IMR-90 (cell line): ENCODE measurements around the gene IP6K3. TPM values are rescaled to one million over a fixed set of nuclear protein-coding genes. Genes with fewer than 3 reads are reported as not detected.

Source experiments
- ATAC-seq: fragments of 200-7000 bp; cut with Tn5 transposase; 2 replicates; pipeline ENCODE4 v1.9.1; 2020; ENCODE audit warnings: low read depth, mild to moderate bottlenecking, moderate library complexity
- BruUV-seq: library from RNA; stranded (reverse); fragments of 400-500 nt; replicated peaks from 2 replicates; lab custom pipeline; 2021; lab: Mats Ljungman, UMichigan
- CTCF ChIA-PET: fragments of 300-600 bp; formaldehyde crosslinking; extraction: SDS; loops from one replicate; lab custom pipeline; 2021; ENCODE audit warnings: antibody characterized with exemption; lab: Yijun Ruan, JAX
- POLR2A ChIA-PET: fragments of 300-600 bp; sonication (Branson Sonifier 250); formaldehyde crosslinking; loops from one replicate; lab custom pipeline; 2022; ENCODE audit warnings: antibody characterized with exemption; ENCODE audit not compliant: unreplicated experiment; lab: Charles Lee
- DNase-seq: peaks from one replicate; pipeline ENCODE4 v3.0.0; 2013
- H2AFZ ChIP-seq: replicated peaks from 2 replicates; pipeline ENCODE3; 2013; ENCODE audit warnings: low read length, mild to moderate bottlenecking; ENCODE audit not compliant: poor library complexity
- H2AK5ac ChIP-seq: 2 replicates; pipeline ENCODE4 v1.6.1; 2013; ENCODE audit warnings: low read depth, low read length, inconsistent platforms
- H2AK9ac ChIP-seq: replicated peaks from 2 replicates; pipeline ENCODE3; 2013; ENCODE audit warnings: mild to moderate bottlenecking, low read depth, low read length, moderate library complexity; ENCODE audit not compliant: poor library complexity
- H2BK120ac ChIP-seq: 2 replicates; pipeline ENCODE4 v1.6.1; 2013; ENCODE audit warnings: low read depth, low read length, inconsistent platforms
- H2BK15ac ChIP-seq: 3 replicates; pipeline ENCODE4 v1.6.1; 2013; ENCODE audit warnings: low read depth, low read length, inconsistent platforms
- H2BK20ac ChIP-seq: 2 replicates; pipeline ENCODE4 v1.6.1; 2013; ENCODE audit warnings: low read depth, mild to moderate bottlenecking, inconsistent platforms, low read length, moderate library complexity
- H2BK5ac ChIP-seq: 2 replicates; pipeline ENCODE4 v1.6.1; 2013; ENCODE audit warnings: mild to moderate bottlenecking, low read depth, low read length, inconsistent platforms; ENCODE audit not compliant: poor library complexity, severe bottlenecking
- H3K14ac ChIP-seq: replicated peaks from 2 replicates; pipeline ENCODE4 v1.6.1; 2013; ENCODE audit warnings: low read depth, low read length, inconsistent platforms
- H3K18ac ChIP-seq: 2 replicates; pipeline ENCODE4 v1.6.1; 2013; ENCODE audit warnings: low read depth, low read length, control low read depth
- H3K23ac ChIP-seq: 2 replicates; pipeline ENCODE4 v1.6.1; 2013; ENCODE audit warnings: low read depth, low read length, inconsistent platforms
- H3K27ac ChIP-seq: 2 replicates; pipeline ENCODE4 v1.5.1; 2013; ENCODE audit warnings: mild to moderate bottlenecking, control low read depth, low read length; ENCODE audit not compliant: insufficient read depth
- H3K27me3 ChIP-seq: 2 replicates; pipeline ENCODE4 v1.6.1; 2013; ENCODE audit warnings: low read length; ENCODE audit not compliant: control insufficient read depth, insufficient read depth
- H3K36me3 ChIP-seq: 2 replicates; pipeline ENCODE4 v1.6.1; 2013; ENCODE audit warnings: low read length, mixed read lengths; ENCODE audit not compliant: control insufficient read depth, insufficient read depth
- H3K4ac ChIP-seq: 2 replicates; pipeline ENCODE4 v1.6.1; 2013; ENCODE audit warnings: low read depth, low read length, inconsistent platforms
- H3K4me1 ChIP-seq: 2 replicates; pipeline ENCODE4 v1.6.1; 2013; ENCODE audit warnings: low read length, mixed read lengths; ENCODE audit not compliant: control insufficient read depth, insufficient read depth
- H3K4me2 ChIP-seq: 2 replicates; pipeline ENCODE4 v1.6.1; 2013; ENCODE audit warnings: low read depth, mild to moderate bottlenecking, control low read depth, low read length, moderate library complexity
- H3K4me3 ChIP-seq: 2 replicates; pipeline ENCODE4 v1.5.1; 2013; ENCODE audit warnings: low read depth, mild to moderate bottlenecking, control low read depth, low read length, moderate library complexity; ENCODE audit not compliant: insufficient read depth
- H3K56ac ChIP-seq: 2 replicates; pipeline ENCODE4 v1.6.1; 2013; ENCODE audit warnings: low read length, inconsistent platforms; ENCODE audit not compliant: insufficient read depth; ENCODE audit errors: extremely low read depth
- H3K79me1 ChIP-seq, 2 experiments: 2 replicates each; pipeline ENCODE4 v1.6.1; 2013; ENCODE audit warnings: low read length in 2 of 2, inconsistent platforms in 1 of 2, low read depth in 1 of 2
- H3K9ac ChIP-seq: 2 replicates; pipeline ENCODE4 v1.6.1; 2013; ENCODE audit warnings: low read depth, low read length, control low read depth
- H3K9me1 ChIP-seq: 2 replicates; pipeline ENCODE4 v1.6.1; 2013; ENCODE audit warnings: low read length, inconsistent platforms; ENCODE audit not compliant: insufficient read depth
- H3K9me3 ChIP-seq: 2 replicates; pipeline ENCODE4 v1.6.1; 2013; ENCODE audit warnings: low read length; ENCODE audit not compliant: control insufficient read depth, insufficient read depth
- H4K20me1 ChIP-seq: 2 replicates; pipeline ENCODE4 v1.6.1; 2013; ENCODE audit warnings: low read length, inconsistent platforms; ENCODE audit not compliant: insufficient read depth
- H4K5ac ChIP-seq: 2 replicates; pipeline ENCODE4 v1.6.1; 2013; ENCODE audit warnings: mild to moderate bottlenecking, low read depth, low read length, control low read depth
- H4K8ac ChIP-seq, 2 experiments: 2 replicates each; pipeline ENCODE4 v1.6.1; 2013; ENCODE audit warnings: low read depth in 2 of 2, low read length in 2 of 2, control low read depth in 1 of 2, inconsistent platforms in 1 of 2
- H4K91ac ChIP-seq: 2 replicates; pipeline ENCODE4 v1.6.1; 2013; ENCODE audit warnings: low read depth, low read length, inconsistent platforms; ENCODE audit not compliant: insufficient read depth
- BHLHE40 ChIP-seq: fragments of 150-350 bp; IDR thresholded peaks from 2 replicates; pipeline ENCODE4 v1.6.1; 2016; ENCODE audit warnings: mild to moderate bottlenecking, low read depth, low read length
- CHD1 ChIP-seq: IDR thresholded peaks from 2 replicates; pipeline ENCODE4 v1.6.1; 2012; ENCODE audit warnings: low read depth, low read length, improper control_type of control experiment
- FOS ChIP-seq: fragments of 150-350 bp; IDR thresholded peaks from 2 replicates; pipeline ENCODE4 v1.6.1; 2016; ENCODE audit warnings: low read depth, low read length
- MAFK ChIP-seq: IDR thresholded peaks from 2 replicates; pipeline ENCODE4 v1.6.1; 2012; ENCODE audit warnings: low read depth, low read length, improper control_type of control experiment
- MAZ ChIP-seq: IDR thresholded peaks from 2 replicates; pipeline ENCODE4 v1.6.1; 2012; ENCODE audit warnings: low read depth, mild to moderate bottlenecking, low read length, improper control_type of control experiment, moderate library complexity, borderline replicate concordance
- NFE2L2 ChIP-seq: fragments of 150-350 bp; IDR thresholded peaks from 2 replicates; pipeline ENCODE4 v1.6.1; 2016; ENCODE audit warnings: low read depth, mild to moderate bottlenecking, low read length
- RAD21 ChIP-seq: IDR thresholded peaks from 2 replicates; pipeline ENCODE4 v1.6.1; 2012; ENCODE audit warnings: low read length, improper control_type of control experiment
- RCOR1 ChIP-seq: IDR thresholded peaks from 2 replicates; pipeline ENCODE4 v1.6.1; 2012; ENCODE audit warnings: mild to moderate bottlenecking, low read length, improper control_type of control experiment; ENCODE audit not compliant: insufficient replicate concordance
- RFX5 ChIP-seq: IDR thresholded peaks from 2 replicates; pipeline ENCODE4 v1.8.0; 2012; ENCODE audit warnings: low read depth, mild to moderate bottlenecking, low read length, moderate library complexity
- SMC3 ChIP-seq: fragments of 150-350 bp; IDR thresholded peaks from 2 replicates; pipeline ENCODE4 v1.6.1; 2016; ENCODE audit warnings: low read depth, mild to moderate bottlenecking, antibody characterized with exemption, low read length, moderate library complexity
- WGBS, 2 experiments: methylation state at CpG; one replicate each; pipeline versions ENCODE4 v1.1.5 to v1.1.7; 2013; ENCODE audit warnings: missing lambda C conversion rate in 2 of 2; ENCODE audit not compliant: insufficient read length in 1 of 2; ENCODE audit errors: extremely low coverage in 2 of 2; 5-methylcytosine and 5-hydroxymethylcytosine counted together
- dilution Hi-C: fragments of 300-500 bp; cut with HindIII; formaldehyde crosslinking; loops from one replicate; pipeline ENCODE4 v1.14.3; 2018; ENCODE audit warnings: low sequenced_read_pairs; ENCODE audit not compliant: unreplicated experiment
- in situ Hi-C: fragments of 300-500 bp; cut with MboI; formaldehyde crosslinking; loops from 3 replicates; pipeline ENCODE4 v1.14.3; 2019; ENCODE audit warnings: low sequenced_read_pairs, inconsistent platforms, mixed read lengths
- intact Hi-C: fragments of 100-400 bp; cut with micrococcal nuclease; formaldehyde crosslinking; loops from 2 replicates; pipeline ENCODE4 v1.10.0; 2022
- polyA plus RNA-seq, 3 experiments: library from polyadenylated mRNA; depleted of rRNA; stranded (reverse); fragments of >200 nt; gene quantifications; 2 replicates each; pipeline ENCODE4 v1.2.3, GENCODE V29; 2012; ENCODE audit warnings: low replicate concordance in 1 of 3
- total RNA-seq: library from RNA; depleted of rRNA; stranded (reverse); fragments of >200 nt; gene quantifications from 2 replicates; pipeline ENCODE4 v1.2.3, GENCODE V29; 2012
- TF ChIP-seq, protein P1 (sequence below): fragments of 150-350 bp; IDR thresholded peaks from 2 replicates; pipeline ENCODE4 v1.6.1; 2016; ENCODE audit warnings: low read depth, mild to moderate bottlenecking, low read length, moderate library complexity, borderline replicate concordance

IP6K3 gene
- total and polyA plus RNA-seq, 2 of the 4 experiments (the other 2 are of a cell fraction) = 0.18 to 0.51 TPM

DNA sequence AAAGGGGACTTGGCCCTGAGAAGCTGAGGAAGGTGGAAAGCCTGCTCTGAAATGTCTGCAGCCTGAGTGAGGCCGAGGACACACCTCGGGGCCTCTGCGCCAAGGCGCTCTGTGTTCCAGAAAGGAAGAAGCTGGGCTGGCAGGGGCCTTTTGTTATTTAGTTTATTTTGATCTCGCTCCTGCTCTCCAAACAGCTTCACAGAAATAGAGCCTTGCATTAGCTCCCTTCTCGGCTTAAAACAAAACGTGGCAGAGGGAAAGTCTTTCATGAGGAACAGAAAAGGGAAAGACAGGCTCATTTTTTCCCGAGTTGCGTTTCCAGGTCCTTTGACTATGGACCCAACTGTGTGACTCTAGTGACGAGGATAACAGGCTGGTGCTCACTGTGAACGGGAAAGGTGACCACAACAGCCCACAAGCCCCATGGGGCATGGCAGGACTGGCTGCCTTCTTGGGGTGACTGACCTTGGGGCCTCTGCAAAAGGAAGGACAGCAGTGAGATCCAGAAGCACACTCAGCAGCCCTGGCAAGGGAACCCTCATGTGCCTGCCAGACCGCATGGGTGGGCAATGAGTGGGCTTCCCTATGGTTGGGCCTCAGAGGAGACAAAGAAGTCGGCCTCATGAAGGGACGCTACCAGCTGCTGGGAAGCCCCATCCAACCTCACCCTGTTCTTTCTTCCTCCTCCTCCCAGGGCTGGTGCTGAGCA lies 23.6 kb upstream of the IP6K3 start (continued):
- TF ChIP-seq CHD1 = no peak
- no peak; the same call in 1 of the 2 replicates for TF ChIP-seq BHLHE40

GRCh38 chr6:33769248-33769821 lies 22.6 kb upstream of the IP6K3 start:
- Histone ChIP-seq H3K9me3 (no peaks in the 10 kb centered on the region), H3K4me1 (peaks cover 49% of the 10 kb centered on the region), H4K8ac (peak overlapping the region; percentile 45 to 99; a peak in 3 of 4 replicates), H4K5ac (peak overlapping the region; percentile 87), H3K4ac (peak overlapping the region; percentile 100), H3K14ac (peak overlapping the region; percentile 97), H4K91ac (peak overlapping the region; percentile 98), H2AK5ac (peak overlapping the region; percentile 89), H3K4me3 (no peak overlapping the region), H4K20me1 (0 out of 2 replicates have a peak, but pooled peaks cover 4% of the 10 kb centered on the region), H3K56ac (peak overlapping the region; percentile 17), H3K9ac (0 out of 2 replicates have a peak overlapping the region, but pooled peaks have one; percentile 7), H3K18ac (peak overlapping the region; percentile 50; the same call in 1 of the 2 replicates), H3K27me3 (no peaks in the 10 kb centered on the region), H3K4me2 (no peak overlapping the region), H3K27ac (peak overlapping the region; percentile 98), H3K79me1 (peaks cover 0 to 25% of the 10 kb centered on the region in 2 experiments; a peak in 2 of 4 replicates), H2AFZ (peak overlapping the region; percentile 39), H2BK5ac (peak overlapping the region; percentile 98), H2AK9ac (peak overlapping the region; percentile 62), H2BK20ac (peak overlapping the region; percentile 94), H2BK120ac (peak overlapping the region; percentile 98), H3K9me1 (peaks cover 30% of the 10 kb centered on the region), H3K36me3 (peaks cover 18% of the 10 kb centered on the region), H3K23ac (peak overlapping the region; percentile 97), H2BK15ac (peak overlapping the region; percentile 88; the same call in 2 of the 3 replicates)
- no peak for TF ChIP-seq RAD21
- no peak for TF ChIP-seq MAFK
- no peak for TF ChIP-seq CHD1
- TF ChIP-seq SMC3 = no peak
- TF ChIP-seq FOS = no peak
- no peak for TF ChIP-seq BHLHE40
- TF ChIP-seq RFX5 = no peak
- TF ChIP-seq RCOR1 = no peak
- no peak for TF ChIP-seq NFE2L2
- no peak for TF ChIP-seq MAZ
- TF ChIP-seq, protein P1, sequence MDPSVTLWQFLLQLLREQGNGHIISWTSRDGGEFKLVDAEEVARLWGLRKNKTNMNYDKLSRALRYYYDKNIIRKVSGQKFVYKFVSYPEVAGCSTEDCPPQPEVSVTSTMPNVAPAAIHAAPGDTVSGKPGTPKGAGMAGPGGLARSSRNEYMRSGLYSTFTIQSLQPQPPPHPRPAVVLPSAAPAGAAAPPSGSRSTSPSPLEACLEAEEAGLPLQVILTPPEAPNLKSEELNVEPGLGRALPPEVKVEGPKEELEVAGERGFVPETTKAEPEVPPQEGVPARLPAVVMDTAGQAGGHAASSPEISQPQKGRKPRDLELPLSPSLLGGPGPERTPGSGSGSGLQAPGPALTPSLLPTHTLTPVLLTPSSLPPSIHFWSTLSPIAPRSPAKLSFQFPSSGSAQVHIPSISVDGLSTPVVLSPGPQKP = no peak
- WGBS, 2 experiments = 57% methylated on average over 2 of the region's 10 CpGs; no CpG with 5 or more reads in 1 of the 2 experiments
- ChIA-PET POLR2A (interaction anchor here (1.2 kb wide), 1 partner anchor 12 kb away, joined by 3 read pairs; no protein-coding TSS in a partner anchor), CTCF (interaction anchor here (0.6 to 2.7 kb wide), 5 partner anchors 9 to 258 kb away, joined by 3 to 17 read pairs (median 6); partner anchors contain the start of genes IP6K3 and UQCC2)
- intact Hi-C loops (no loop called here), in situ Hi-C loops (loop anchor here (10.0 kb wide), 2 partner anchors 185 to 385 kb away; partner anchors contain the start of gene BAK1), dilution Hi-C loops (no loop called here)
- DNase-seq (no peak), ATAC-seq (no peak)
- no TSS peak for BruUV-seq
